ENCODE measurements around the gene KCTD21.

Gene KCTD21

GRCh38 chr11:78170874-78171549 lies 17.4 kb downstream of the KCTD21 start:
- FAIRE-seq = no peak

GRCh38 chr11:78170413-78170812 lies 18.0 kb downstream of the KCTD21 start:
- FAIRE-seq = no peak

- no peak for FAIRE-seq
Observed at GRCh38 chr11:78168539-78169477, 19.6 kb downstream of the KCTD21 start.

GRCh38 chr11:78166855-78167469 lies 21.5 kb downstream of the KCTD21 start:
- no peak for FAIRE-seq

DNA sequence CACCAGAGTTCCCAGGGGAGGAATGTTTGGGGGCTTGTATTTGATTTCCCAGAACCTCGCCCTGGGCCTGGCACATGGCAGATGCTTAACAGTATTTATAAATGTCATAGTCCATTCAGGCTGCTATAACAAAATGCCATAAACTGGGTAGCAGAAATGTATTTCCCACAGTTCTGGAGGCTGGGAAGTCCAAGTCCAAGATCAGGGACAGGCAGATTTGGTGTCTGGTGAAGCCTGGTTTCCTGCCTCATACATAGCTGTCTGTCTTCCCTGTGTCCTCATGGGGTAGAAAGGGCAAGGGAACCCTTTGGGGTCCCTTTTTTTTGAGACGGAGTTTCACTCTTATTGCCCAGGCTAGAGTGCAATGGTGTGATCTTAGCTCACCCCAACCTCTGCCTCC lies 24.0 kb downstream of the KCTD21 start:
- no peak for FAIRE-seq

DNA sequence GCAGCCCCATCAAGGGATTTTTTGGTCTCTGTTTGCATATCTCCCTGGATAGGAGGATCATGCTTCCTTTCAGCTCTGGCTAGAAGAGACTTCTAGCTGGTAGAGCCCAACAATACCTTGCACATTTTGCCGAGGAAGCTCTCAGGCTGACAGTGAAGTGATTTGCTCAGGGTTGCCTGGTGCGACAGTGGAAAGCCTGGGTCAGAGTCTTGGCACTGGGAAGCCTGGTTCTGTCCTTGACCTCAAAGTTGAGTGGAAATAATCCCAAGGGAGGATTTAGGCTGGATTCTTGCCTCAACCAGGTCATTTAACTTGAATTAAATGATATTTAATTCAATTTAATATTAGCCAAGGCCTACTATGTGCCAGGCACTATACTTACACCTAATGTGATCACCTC lies 24.6 kb downstream of the KCTD21 start:
- FAIRE-seq = no peak

GRCh38 chr11:78161962-78162371 lies 26.5 kb downstream of the KCTD21 start:
- no peak for FAIRE-seq

DNA sequence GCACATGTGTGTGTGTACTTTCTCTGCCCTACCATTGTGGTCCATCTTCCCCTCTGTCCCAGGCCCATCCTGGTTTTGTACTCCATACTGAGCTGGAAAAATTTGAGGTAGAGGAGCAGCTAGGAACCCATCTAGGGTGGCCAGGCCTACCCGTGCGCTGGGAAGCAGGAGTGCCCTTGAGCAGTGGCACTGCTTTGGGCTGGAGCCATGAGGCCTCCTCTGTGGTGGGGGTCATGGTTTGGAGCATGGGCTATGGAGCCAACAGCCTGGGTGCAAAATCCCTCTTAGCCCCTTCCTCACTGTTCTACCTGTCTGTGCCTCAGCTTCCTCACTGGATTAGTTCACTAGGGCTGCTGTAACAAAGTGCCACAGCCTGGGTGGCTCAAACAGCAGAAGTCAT lies 27.1 kb downstream of the KCTD21 start:
- FAIRE-seq = no peak

DNA sequence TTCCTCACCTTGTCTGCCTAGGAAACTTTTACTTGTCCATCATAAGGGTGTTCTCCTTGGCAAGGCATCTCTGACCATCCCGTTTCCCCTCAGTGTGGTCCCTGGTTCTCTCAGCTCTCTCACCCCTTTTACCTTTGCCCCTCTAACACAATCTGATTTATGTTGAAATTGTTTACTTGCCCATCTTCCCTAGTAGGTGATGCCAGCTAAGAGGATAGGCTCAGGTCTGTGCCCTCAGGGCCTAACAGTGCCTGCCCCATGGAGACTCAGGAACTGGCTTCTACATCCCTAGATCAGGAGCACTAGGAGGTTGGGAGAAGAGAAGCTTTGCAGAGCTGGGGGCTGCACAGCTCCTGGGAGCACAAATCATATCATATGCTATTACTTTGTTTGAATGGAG lies 27.9 kb downstream of the KCTD21 start:
- no peak for FAIRE-seq

GRCh38 chr11:78158987-78159652 lies 29.3 kb downstream of the KCTD21 start:
- no peak for FAIRE-seq

DNA sequence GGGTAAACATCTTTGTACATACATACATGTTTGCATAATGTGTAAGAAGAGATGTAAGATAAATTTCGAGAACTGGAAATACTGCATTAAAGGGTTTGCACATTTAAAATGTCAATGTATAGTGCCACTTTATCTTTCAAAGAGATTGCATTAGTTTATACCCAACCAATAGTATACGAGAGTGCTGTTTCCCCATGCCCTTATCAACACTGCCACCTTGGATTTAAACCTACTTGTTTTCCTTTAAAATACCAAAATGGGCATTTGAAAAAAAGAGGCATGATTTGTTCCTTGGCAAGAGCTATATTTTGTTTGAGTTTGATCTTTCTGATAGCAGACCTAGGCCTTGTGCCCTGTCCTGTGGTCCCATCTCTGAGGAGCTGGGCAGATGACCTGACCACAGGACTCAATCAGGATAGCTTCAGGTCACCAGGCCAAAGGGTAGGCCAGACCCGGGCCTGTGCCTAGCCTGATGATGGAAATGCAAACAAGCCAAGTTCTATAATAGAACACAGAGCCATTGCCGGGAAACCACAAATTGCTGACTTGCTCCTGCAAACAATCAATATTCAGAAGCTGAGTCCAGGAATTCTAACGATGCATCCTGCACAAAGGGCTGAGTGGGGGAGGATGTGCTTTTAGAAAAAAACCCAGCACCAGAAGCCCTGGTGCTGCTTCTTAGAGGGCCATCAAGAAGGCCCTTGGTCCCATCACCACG lies 32.1 kb downstream of the KCTD21 start:
- no peak for FAIRE-seq

GRCh38 chr11:78151804-78152203 lies 36.6 kb downstream of the KCTD21 start:
- no peak for FAIRE-seq

- no peak for FAIRE-seq
Observed at GRCh38 chr11:78150754-78151153, 37.7 kb downstream of the KCTD21 start.

- no peak for FAIRE-seq
Observed at GRCh38 chr11:78150346-78150745, 38.1 kb downstream of the KCTD21 start.

DNA sequence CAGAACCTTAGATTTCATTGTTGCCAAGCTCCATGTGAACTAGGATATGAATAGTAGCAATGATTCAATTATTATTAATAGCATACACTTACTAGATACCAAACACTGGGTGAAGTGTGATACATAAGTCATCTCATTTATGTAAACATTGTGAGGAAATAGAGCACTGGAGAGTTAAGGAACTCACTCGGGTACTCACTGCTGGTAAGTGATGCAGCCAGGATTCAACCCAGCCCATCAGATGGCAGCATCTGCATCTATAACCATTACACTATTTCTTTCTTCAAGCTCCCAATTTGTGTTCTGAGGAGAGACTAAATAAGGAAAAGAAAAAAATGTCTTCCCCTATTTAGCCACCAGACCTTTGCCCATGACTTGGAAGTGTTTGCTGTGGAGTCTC lies 38.8 kb downstream of the KCTD21 start:
- FAIRE-seq = no peak

- no peak for FAIRE-seq
Observed at GRCh38 chr11:78147807-78148206, 40.6 kb downstream of the KCTD21 start.

DNA sequence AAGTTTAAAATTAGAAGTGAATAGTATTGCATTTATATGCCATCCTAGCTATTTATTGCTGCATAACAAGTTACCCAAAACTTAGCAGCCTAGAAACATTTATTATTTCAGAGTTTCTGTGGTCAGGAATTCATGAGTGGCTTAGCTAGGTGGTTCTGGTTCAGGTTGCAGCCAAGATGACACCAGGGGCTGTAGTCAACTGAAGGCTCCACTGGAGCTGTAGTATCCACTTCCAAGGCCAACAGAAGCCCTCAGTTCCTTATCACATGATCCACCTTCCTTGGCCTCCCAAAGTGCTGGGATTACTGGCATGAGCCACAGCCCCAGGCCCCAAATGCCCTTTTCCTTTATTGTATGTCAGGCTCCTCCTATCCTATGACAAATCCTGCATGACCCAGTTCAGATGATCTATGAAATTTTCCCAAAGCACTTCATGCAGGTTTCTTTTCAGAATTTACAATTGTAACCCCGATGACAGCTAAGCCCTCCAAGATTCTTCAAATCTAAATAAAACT lies 42.9 kb downstream of the KCTD21 start:
- FAIRE-seq = no peak

GRCh38 chr11:78140392-78141077 lies 47.9 kb downstream of the KCTD21 start:
- no peak for FAIRE-seq

DNA sequence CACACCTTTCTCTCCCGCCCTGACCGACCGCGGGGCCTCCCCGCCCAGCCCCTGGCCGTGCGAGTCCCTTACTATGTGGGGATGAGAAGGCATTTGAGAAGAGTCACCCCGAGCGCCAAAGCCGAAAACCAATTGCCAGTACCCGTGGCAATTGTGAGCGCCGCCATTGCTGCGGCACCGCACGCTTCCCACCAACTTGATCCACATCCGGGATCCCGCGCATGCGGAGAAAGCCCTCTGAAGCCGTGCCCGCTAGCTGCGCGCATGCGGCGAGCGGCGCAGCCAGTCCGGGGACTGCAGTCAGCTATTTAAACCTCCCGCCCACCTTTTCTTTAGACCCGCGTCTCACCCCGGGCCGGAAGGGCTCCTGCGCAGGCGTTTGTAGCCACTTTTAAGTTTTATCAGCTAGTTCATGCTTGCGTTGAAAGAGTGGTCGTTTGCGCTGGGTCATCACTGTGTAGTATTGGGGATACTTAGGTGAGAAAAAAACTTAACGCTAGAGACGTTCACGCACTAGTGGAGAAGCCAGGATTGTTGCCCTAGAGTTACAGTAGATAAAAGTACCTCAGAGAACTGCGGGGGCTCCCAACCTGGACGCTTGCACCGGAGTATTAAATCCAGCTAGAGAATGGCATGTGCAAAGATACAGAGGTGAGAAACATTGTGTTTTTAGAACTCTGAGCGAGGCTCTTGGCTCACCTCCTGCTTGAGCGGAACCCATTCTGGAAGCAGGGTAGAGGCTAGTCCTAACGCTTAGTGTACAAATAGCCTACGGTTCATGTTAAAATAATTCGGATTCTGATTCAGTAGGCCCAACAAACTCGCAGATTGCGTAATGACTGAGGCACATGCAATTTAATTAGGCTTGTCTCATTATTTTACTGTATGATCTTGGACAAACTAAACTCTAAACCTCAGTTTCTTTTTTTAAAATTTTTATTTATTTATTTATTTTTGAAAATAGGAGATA lies 48.7 kb downstream of the KCTD21 start, which contains the start of gene ALG8:
TSS of gene ALG8 (minus strand) at position 205 of the 970 bp plus-strand sequence. CDS start at position 167, 38 bp downstream.
- no peak for FAIRE-seq

All from TTC549 (cell line).